ENCODE measurements around the gene LATS2. TPM values are rescaled to one million over a fixed set of nuclear protein-coding genes. Genes with fewer than 3 reads are reported as not detected.

LATS2 gene
- total RNA-seq, 1 donor from 2014 or later: 17.8 TPM

DNA sequence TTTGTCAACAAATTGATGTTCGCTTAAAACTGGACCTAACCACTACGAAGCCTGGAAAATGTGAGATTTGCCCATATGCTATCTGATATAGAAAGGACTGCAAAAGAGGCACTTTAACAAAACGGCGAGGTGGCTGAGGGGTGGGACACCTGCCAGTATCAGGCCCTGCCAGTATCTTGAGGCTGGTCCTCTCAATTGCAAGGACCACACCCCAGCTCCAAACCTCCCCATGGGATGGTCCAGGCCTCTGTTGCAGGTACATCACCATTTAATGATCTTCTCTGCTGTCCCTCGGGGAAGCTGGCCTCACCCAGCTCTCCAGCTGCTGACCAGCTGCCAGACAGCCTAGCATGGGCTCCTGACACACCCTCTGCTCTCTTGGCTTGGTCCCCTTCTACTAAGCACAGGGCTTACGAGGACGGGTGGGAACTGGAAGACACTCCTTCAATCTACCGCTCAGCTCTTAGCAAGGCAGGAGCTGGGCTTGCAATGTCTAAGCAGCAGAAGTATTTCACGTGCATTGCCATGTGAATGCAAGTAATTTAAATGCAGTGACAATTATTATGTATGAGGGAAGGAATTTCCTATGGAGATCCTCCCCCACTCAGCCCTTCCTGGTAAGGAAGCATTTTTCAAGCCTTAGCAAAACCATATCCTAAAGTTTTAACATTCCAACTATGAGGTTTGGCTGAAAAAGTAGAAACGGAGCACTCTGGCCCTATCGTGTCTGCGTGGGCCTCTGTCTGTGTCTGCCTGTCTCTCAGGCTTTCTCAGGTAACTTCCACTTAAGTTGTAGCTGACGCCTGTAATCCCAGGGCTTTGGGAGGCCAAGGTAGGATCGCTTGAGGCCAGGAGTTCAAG, 63.9 kb downstream of the LATS2 start:
- no peaks in the 10 kb centered on the region for H3K4me1 Mint-ChIP-seq (ENCODE audit: unreplicated experiment)
- no peak for DNase-seq (ENCODE audit: extremely low spot score, unreplicated experiment)
- peaks cover 8% of the 10 kb centered on the region for H3K36me3 Mint-ChIP-seq
- no peaks in the 10 kb centered on the region for H3K9me3 Mint-ChIP-seq
- TF ChIP-seq CTCF (conservative IDR thresholded peaks at IDR 0.05): no peak
- no peak overlapping the region for H3K27ac Mint-ChIP-seq
- no peaks in the 10 kb centered on the region for H3K27me3 Mint-ChIP-seq
- H3K4me3 Mint-ChIP-seq: no peak overlapping the region

GRCh38 chr13:20995245-20995838, 66.0 kb downstream of the LATS2 start:
- H3K27ac Mint-ChIP-seq: peak overlapping the region; percentile 35
- DNase-seq (ENCODE audit: extremely low spot score, unreplicated experiment): no peak
- peaks cover 9% of the 10 kb centered on the region for H3K36me3 Mint-ChIP-seq
- no peak overlapping the region for H3K4me3 Mint-ChIP-seq
- no peaks in the 10 kb centered on the region for H3K9me3 Mint-ChIP-seq
- TF ChIP-seq CTCF (conservative IDR thresholded peaks at IDR 0.05): no peak
- no peaks in the 10 kb centered on the region for H3K4me1 Mint-ChIP-seq (ENCODE audit: unreplicated experiment)
- H3K27me3 Mint-ChIP-seq: no peaks in the 10 kb centered on the region

GRCh38 chr13:20994441-20994821, 67.0 kb downstream of the LATS2 start:
- Mint-ChIP-seq H3K4me3 (no peak overlapping the region), H3K4me1 (ENCODE audit: unreplicated experiment) (no peaks in the 10 kb centered on the region), H3K9me3 (no peaks in the 10 kb centered on the region), H3K36me3 (peaks cover 13% of the 10 kb centered on the region), H3K27me3 (no peaks in the 10 kb centered on the region), H3K27ac (no peak overlapping the region)
- no peak for DNase-seq (ENCODE audit: extremely low spot score, unreplicated experiment)
- no peak for TF ChIP-seq CTCF (conservative IDR thresholded peaks at IDR 0.05)

DNA sequence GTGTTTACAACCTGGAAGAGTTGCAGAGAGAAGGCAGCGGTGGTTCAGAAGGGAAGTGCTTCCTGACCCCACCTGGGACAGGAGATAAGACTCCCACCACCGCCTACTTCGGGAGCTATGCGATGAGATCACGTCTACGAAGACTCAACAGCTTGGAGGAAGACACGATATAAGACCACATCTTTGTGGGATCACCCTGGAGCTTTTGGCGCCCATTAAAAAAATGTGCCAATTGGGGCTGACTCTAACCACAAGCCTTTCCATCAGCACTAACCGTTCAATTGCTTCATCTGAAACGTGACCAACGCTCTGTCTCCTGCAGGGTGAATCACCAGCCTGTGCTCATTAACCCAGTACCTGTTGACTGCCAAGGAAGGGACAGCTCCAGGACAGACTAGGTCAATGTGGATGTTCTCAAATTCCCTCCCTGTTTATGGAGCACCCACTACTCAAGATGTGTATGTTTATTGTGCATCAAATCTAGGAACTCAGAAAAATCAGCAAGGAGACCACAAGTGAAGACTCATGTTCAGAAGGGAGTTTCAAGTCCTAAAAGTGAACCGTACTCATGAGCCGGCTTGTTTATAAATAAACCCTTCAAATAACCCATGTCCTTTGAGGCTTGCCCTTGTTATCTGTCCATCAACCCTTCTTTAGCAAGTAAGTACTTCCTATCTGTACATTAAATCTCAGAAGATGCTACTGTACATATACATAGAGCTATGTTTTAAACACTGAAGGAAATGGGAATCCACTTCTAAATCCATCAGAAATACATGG, 67.5 kb downstream of the LATS2 start:
- Mint-ChIP-seq H3K27me3 (no peaks in the 10 kb centered on the region), H3K4me1 (ENCODE audit: unreplicated experiment) (no peaks in the 10 kb centered on the region), H3K36me3 (peaks cover 13% of the 10 kb centered on the region), H3K27ac (no peak overlapping the region), H3K4me3 (no peak overlapping the region), H3K9me3 (no peaks in the 10 kb centered on the region)
- TF ChIP-seq CTCF (conservative IDR thresholded peaks at IDR 0.05): no peak
- DNase-seq (ENCODE audit: extremely low spot score, unreplicated experiment): peak; percentile 27

DNA sequence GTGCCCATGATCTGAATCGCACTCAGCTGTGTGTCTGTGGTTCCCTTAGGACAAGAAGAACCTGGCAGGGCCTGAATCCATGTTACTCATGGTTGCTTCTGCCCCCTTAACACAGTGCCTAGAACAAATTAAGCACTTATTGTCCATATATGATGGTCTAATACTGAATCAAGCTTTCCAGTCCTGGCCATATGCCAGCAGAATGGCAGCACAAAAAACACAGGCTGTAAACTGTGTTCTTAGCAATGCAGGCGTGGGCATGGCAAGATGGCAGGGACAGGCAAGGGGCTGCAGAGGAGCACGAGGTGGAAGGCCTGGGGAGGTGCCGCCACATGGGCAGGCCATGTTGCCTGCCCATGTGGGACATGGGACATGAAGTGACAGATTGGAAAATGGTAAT, 68.2 kb downstream of the LATS2 start:
- H3K27me3 Mint-ChIP-seq: no peaks in the 10 kb centered on the region
- no peak for TF ChIP-seq CTCF (conservative IDR thresholded peaks at IDR 0.05)
- H3K4me3 Mint-ChIP-seq: no peak overlapping the region
- no peaks in the 10 kb centered on the region for H3K9me3 Mint-ChIP-seq
- peak; percentile 15 for DNase-seq (ENCODE audit: extremely low spot score, unreplicated experiment)
- H3K4me1 Mint-ChIP-seq (ENCODE audit: unreplicated experiment): no peaks in the 10 kb centered on the region
- H3K36me3 Mint-ChIP-seq: peaks cover 13% of the 10 kb centered on the region
- H3K27ac Mint-ChIP-seq: no peak overlapping the region

Data from type B pancreatic cell (in vitro differentiated cells).